Mucosa of rectum (tissue), 2 donors: ENCODE measurements around the gene PRSS21.
A peak's percentile ranks its signal among the peaks of the same experiment; 100 is the strongest.

Experiments used
- H3K27ac ChIP-seq, 2 donors: one replicate each; pipeline ENCODE4 v1.7.0; 2013; ENCODE audit warnings: inconsistent platforms in 2 of 2, low read depth in 2 of 2, low read length in 2 of 2
- H3K27me3 ChIP-seq, 2 donors: one replicate each; pipeline ENCODE4 v1.7.0; 2013; ENCODE audit warnings: low read length in 2 of 2; ENCODE audit not compliant: control insufficient read depth in 2 of 2, insufficient read depth in 2 of 2
- H3K36me3 ChIP-seq, 2 donors: one replicate each; pipeline ENCODE4 v1.7.0; 2013; ENCODE audit warnings: low read length in 2 of 2; ENCODE audit not compliant: control insufficient read depth in 2 of 2, insufficient read depth in 2 of 2
- H3K4me1 ChIP-seq, 2 donors: one replicate each; pipeline ENCODE4 v1.7.0; 2013; ENCODE audit warnings: low read length in 2 of 2, mild to moderate bottlenecking in 1 of 2; ENCODE audit not compliant: control insufficient read depth in 2 of 2, insufficient read depth in 2 of 2
- H3K4me3 ChIP-seq, 2 donors: one replicate each; pipeline ENCODE4 v1.7.0; 2013; ENCODE audit warnings: low read length in 2 of 2
- H3K9ac ChIP-seq, 2 donors: one replicate each; pipeline ENCODE4 v1.7.0; 2013; ENCODE audit warnings: low read length in 2 of 2, low read depth in 1 of 2, mild to moderate bottlenecking in 1 of 2
- H3K9me3 ChIP-seq, 2 donors: one replicate each; pipeline ENCODE4 v1.7.0; 2013; ENCODE audit warnings: low read length in 2 of 2; ENCODE audit not compliant: control insufficient read depth in 2 of 2
- donor health status: healthy.
- donor health status: Normal muscosa, but diverticular disease.

PRSS21 gene

DNA sequence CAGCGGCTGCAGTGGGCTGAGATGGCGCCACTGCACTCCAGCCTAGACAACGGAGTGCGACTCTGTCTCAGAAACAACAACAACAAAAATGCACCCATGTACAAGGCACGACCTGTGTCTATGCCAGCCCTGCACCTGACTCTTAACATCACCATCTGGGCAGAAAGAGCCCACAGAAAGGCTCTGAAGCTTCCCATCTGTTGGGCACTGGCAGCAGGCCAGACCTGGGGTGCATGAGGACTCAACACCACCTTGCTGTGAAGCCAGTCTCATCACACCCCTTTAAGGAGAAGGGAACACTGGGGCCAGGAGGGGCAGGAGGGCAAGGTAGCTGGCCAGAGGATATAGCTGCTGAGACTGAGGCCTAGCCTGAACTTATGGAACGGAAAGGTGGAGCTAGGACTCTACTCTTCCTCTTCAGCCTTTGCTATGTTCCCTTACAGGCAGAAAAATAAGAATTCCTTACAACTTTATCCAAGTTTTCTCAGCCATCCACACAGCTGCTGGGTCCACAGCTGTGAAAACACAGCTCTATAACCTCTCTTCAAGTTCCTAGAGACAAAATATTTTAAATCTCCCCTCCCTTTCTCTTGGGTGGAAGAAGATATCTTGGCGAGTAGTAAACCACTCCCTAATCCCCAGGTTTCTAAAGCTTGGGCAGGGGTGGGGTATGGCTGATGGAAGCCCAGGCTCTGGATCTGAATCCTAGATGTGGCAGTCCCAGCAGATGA is 42.7 kb upstream of the PRSS21 start:
- Histone ChIP-seq H3K4me3 (no peak overlapping the region), H3K9ac (no peak overlapping the region), H3K27me3 (no peaks in the 10 kb centered on the region), H3K27ac (no peak overlapping the region), H3K36me3 (peaks cover 44 to 54% of the 10 kb centered on the region in 2 donors), H3K9me3 (no peaks in the 10 kb centered on the region), H3K4me1 (peaks cover 37 to 39% of the 10 kb centered on the region in 2 donors)

DNA sequence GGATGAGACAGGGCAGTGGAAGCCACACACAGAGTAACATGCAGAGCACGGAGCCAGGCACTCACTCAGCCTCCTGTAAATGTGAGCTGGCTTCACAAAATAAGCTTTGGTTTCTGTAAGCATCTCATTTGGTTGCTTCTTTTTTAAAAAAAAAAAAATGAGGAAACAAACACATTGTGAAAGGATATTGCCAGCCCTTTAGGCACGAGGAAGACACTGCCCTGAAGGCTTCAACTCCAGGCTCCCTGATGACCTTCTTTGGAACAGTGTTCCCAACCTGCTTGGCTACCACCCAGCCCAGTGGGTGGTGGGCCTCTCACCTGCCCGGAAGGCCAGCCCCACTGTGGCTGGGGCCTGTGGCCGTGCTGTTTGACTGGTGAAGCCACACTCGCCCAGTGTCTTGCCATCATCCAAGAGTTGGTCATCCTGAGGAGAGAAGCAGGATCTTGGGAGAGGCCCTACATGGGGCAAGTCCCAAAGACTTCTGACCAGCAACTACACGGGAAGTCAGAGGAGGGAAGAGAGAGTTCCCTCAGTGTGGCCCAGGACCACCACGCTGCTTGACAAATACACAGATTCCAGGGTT is 41.8 kb upstream of the PRSS21 start:
- peaks cover 29 to 31% of the 10 kb centered on the region in 2 donors for H3K4me1 ChIP-seq
- H3K9ac ChIP-seq: peak overlapping the region in 1 of 2 donors; percentile 32
- no peak overlapping the region for H3K4me3 ChIP-seq
- H3K36me3 ChIP-seq: peaks cover 37 to 45% of the 10 kb centered on the region in 2 donors
- no peaks in the 10 kb centered on the region for H3K27me3 ChIP-seq
- H3K9me3 ChIP-seq: no peaks in the 10 kb centered on the region
- H3K27ac ChIP-seq: no peak overlapping the region

GRCh38 chr16:2775765-2776499 is 41.1 kb upstream of the PRSS21 start:
- Histone ChIP-seq H3K9me3 (no peaks in the 10 kb centered on the region), H3K4me1 (peaks cover 23 to 25% of the 10 kb centered on the region in 2 donors), H3K4me3 (peak overlapping the region; percentile 72 to 91), H3K27ac (no peak overlapping the region), H3K36me3 (peaks cover 31 to 37% of the 10 kb centered on the region in 2 donors), H3K27me3 (no peaks in the 10 kb centered on the region), H3K9ac (peak overlapping the region; percentile 74 to 94)

DNA sequence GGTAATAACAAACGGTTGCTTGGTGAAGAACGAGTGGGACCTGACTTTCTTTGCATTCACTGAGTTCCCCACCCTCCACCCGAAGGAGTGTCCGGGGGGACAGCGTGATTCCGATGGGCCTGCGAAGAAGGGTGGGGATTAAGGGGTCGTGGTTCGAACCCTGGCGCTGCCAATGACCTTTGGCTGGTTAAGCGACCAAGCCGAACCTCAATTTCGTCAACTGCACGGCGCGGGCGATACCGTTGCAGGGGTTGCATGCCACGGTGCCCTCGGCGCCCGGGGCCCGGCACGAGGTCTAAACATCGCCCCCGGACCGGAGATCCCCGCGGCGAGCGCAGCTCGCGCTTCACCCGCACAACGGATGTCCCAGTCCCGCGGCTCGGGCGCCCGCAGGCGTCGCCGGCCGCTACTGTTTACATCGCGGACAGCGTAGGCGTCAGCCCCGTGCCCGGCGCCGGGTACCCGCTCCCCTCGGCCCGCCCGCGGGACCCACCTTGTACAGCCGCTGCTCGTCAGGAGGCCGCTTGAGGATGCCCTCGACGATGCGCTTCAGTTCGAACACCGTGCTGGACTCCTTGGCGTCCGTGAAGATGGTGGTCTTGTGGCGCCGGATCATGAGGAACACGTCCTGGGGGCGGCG is 40.4 kb upstream of the PRSS21 start:
- peaks cover 23 to 25% of the 10 kb centered on the region in 2 donors for H3K4me1 ChIP-seq
- peak overlapping the region; percentile 74 to 94 for H3K9ac ChIP-seq
- H3K4me3 ChIP-seq: peak overlapping the region; percentile 72 to 91
- no peaks in the 10 kb centered on the region for H3K9me3 ChIP-seq
- peak overlapping the region; percentile 69 to 81 for H3K27ac ChIP-seq
- peaks cover 26 to 31% of the 10 kb centered on the region in 2 donors for H3K36me3 ChIP-seq
- H3K27me3 ChIP-seq: no peaks in the 10 kb centered on the region

- Histone ChIP-seq H3K9me3 (no peaks in the 10 kb centered on the region), H3K4me3 (peak within 1 kb of the TSS; percentile 95 to 96), H3K27ac (peak within 1 kb of the TSS; percentile 99 to 100), H3K27me3 (no peaks in the 10 kb centered on the region), H3K36me3 (peaks cover 20 to 27% of the 10 kb centered on the region in 2 donors), H3K4me1 (peaks cover 23 to 25% of the 10 kb centered on the region in 2 donors), H3K9ac (peak within 1 kb of the TSS; percentile 100)
These were observed 39.7 kb upstream of the PRSS21 start, which contains the start of gene ELOB for GRCh38 chr16:2777231-2777902. TSS of gene ELOB (minus strand) at chr16:2777280. CDS start at chr16:2777239, 41 bp downstream.

DNA sequence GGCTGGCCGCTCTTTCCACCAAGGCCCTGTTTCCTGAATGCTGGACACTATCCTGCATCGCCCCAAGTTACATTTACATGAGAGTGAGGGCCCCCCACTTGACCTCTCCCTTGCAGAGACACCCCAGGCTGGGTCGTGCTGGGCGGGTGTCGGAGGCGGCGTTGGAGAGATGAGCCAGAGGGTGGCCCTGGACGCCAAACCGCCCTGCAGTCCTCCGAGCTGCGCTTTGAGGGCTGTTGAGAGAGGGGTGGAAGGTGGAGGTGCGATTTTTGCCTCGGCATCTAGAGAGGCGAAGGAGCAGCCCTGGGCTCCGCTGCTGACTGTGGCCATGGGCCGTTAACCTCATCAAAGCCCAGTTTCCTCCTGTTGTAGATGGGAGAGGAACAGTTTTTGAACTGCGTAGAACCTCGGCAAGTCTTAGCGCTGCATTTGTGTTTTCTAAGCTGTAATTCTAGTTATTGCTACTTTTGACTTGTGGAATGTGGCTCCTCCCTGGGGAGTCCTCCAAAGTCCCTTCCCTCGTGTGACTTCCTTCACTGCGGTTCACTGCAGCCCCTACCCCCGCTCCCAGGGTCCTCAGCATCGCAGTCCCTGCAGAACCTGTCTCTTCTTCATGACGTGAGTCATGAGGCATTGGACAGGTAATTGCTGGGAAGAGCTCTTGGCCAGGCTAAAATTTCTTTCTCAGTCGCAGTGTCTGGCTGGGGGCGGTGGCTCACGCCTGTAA is 39.0 kb upstream of the PRSS21 start:
- peaks cover 23 to 25% of the 10 kb centered on the region in 2 donors for H3K4me1 ChIP-seq

GRCh38 chr16:2778630-2778958 is 38.4 kb upstream of the PRSS21 start:
- Histone ChIP-seq H3K4me3 (peak overlapping the region; percentile 95 to 96), H3K36me3 (peaks cover 11 to 16% of the 10 kb centered on the region in 2 donors), H3K9me3 (no peaks in the 10 kb centered on the region), H3K9ac (peak overlapping the region; percentile 100), H3K4me1 (peaks cover 23 to 25% of the 10 kb centered on the region in 2 donors), H3K27ac (peak overlapping the region; percentile 99 to 100), H3K27me3 (no peaks in the 10 kb centered on the region)

More for the DNA sequence above, 39.0 kb upstream of the PRSS21 start:
- Histone ChIP-seq H3K27ac (peak overlapping the region; percentile 99 to 100), H3K27me3 (no peaks in the 10 kb centered on the region), H3K36me3 (peaks cover 14 to 20% of the 10 kb centered on the region in 2 donors), H3K9ac (peak overlapping the region; percentile 100), H3K9me3 (no peaks in the 10 kb centered on the region), H3K4me3 (peak overlapping the region; percentile 95 to 96)

- no peak overlapping the region for H3K4me3 ChIP-seq
- H3K9me3 ChIP-seq: no peaks in the 10 kb centered on the region
- no peaks in the 10 kb centered on the region for H3K27me3 ChIP-seq
- H3K27ac ChIP-seq: no peak overlapping the region
- no peak overlapping the region for H3K9ac ChIP-seq
- H3K36me3 ChIP-seq: peaks cover 8% of the 10 kb centered on the region in 2 donors
- H3K4me1 ChIP-seq: peaks cover 23 to 25% of the 10 kb centered on the region in 2 donors
These were observed 37.7 kb upstream of the PRSS21 start for GRCh38 chr16:2779151-2779920.
